Osteocyte (in vitro differentiated cells): ENCODE data around the gene SLC22A4. TPM values are rescaled to one million over a fixed set of nuclear protein-coding genes. Genes with fewer than 3 reads are reported as not detected.

Experiments used
- DNase-seq: peaks from one replicate; pipeline ENCODE4 v3.0.0; 2021; ENCODE audit warnings: mixed read lengths; ENCODE audit not compliant: unreplicated experiment; ENCODE audit errors: extremely low spot score
- H3K27ac Mint-ChIP-seq: one replicate; pipeline ENCODE4 v1.8.0; 2021; ENCODE audit warnings: mild to moderate bottlenecking, mixed read lengths; ENCODE audit not compliant: unreplicated experiment
- H3K27me3 Mint-ChIP-seq: one replicate; pipeline ENCODE4 v1.8.0; 2021; ENCODE audit warnings: mixed read lengths; ENCODE audit not compliant: unreplicated experiment
- H3K36me3 Mint-ChIP-seq: one replicate; pipeline ENCODE4 v1.8.0; 2021; ENCODE audit warnings: mixed read lengths; ENCODE audit not compliant: unreplicated experiment
- H3K4me1 Mint-ChIP-seq: one replicate; pipeline ENCODE4 v1.8.0; 2021; ENCODE audit warnings: mixed read lengths; ENCODE audit not compliant: unreplicated experiment
- H3K4me3 Mint-ChIP-seq: one replicate; pipeline ENCODE4 v1.8.0; 2021; ENCODE audit warnings: mild to moderate bottlenecking, moderate library complexity, mixed read lengths; ENCODE audit not compliant: unreplicated experiment
- H3K9me3 Mint-ChIP-seq: one replicate; pipeline ENCODE4 v1.8.0; 2021; ENCODE audit warnings: mixed read lengths; ENCODE audit not compliant: unreplicated experiment
- total RNA-seq: library from RNA; stranded (reverse); gene quantifications from 2 replicates; pipeline ENCODE4 v1.2.1, GENCODE V29; 2021
- TF ChIP-seq, protein P1 (sequence below): fragments of 200-600 bp; sonication (generic); IDR thresholded peaks from 2 replicates; pipeline ENCODE4 v1.5.0; 2021; ENCODE audit warnings: antibody characterized with exemption, mild to moderate bottlenecking, moderate library complexity

Gene SLC22A4
- total RNA-seq, 1 donor from 2014 or later = 1.4 TPM

DNA sequence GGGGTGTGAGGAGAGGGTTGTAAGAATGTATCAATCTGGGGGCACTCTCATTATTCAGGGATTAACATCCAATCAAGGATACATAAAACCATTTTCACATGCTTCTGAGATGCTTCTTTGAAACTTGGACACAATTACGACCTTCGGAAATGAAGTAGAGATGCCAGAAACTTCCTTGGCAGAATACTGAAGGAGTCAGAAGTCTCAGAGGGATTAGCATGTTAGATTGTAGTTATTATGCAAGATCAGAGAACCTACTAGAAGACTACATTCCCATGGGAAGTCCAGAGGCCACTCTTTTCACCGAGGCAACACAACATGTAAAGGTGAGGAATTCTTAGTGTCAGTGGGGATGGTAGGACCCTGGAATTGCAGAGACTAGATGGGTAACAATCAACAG, 5.1 kb upstream of the SLC22A4 start:
- no peak overlapping the region for H3K27ac Mint-ChIP-seq
- no peaks in the 10 kb centered on the region for H3K36me3 Mint-ChIP-seq
- no peaks in the 10 kb centered on the region for H3K9me3 Mint-ChIP-seq
- H3K4me1 Mint-ChIP-seq = peaks cover 11% of the 10 kb centered on the region
- DNase-seq = peak; percentile 10
- no peaks in the 10 kb centered on the region for H3K27me3 Mint-ChIP-seq
- no peak overlapping the region for H3K4me3 Mint-ChIP-seq
- TF ChIP-seq, protein P1, sequence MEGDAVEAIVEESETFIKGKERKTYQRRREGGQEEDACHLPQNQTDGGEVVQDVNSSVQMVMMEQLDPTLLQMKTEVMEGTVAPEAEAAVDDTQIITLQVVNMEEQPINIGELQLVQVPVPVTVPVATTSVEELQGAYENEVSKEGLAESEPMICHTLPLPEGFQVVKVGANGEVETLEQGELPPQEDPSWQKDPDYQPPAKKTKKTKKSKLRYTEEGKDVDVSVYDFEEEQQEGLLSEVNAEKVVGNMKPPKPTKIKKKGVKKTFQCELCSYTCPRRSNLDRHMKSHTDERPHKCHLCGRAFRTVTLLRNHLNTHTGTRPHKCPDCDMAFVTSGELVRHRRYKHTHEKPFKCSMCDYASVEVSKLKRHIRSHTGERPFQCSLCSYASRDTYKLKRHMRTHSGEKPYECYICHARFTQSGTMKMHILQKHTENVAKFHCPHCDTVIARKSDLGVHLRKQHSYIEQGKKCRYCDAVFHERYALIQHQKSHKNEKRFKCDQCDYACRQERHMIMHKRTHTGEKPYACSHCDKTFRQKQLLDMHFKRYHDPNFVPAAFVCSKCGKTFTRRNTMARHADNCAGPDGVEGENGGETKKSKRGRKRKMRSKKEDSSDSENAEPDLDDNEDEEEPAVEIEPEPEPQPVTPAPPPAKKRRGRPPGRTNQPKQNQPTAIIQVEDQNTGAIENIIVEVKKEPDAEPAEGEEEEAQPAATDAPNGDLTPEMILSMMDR = no peak

DNA sequence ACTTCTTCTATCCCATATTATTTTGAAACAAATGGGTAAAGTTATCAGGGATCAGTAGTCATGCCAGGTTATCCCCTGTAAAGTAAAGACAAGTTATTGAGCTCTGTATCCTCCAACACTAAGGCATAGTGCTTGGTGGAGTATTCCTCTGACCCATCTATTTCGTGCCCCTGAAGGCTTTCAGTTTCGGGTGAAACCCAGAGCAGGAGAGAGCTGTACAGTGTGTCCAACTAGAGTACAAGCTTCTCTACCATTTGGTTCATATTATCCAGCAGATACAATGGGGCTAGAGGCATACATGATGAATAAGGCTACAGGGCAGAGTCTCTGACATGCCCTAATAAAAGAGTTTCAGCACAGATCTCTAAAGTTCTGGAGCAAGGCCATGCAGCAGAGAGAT, 3.2 kb upstream of the SLC22A4 start:
- Mint-ChIP-seq H3K36me3 (no peaks in the 10 kb centered on the region), H3K27ac (no peak overlapping the region), H3K4me3 (no peak overlapping the region), H3K9me3 (no peaks in the 10 kb centered on the region), H3K4me1 (peaks cover 20% of the 10 kb centered on the region), H3K27me3 (no peaks in the 10 kb centered on the region)
- DNase-seq = no peak
- TF ChIP-seq, protein P1 = no peak

DNA sequence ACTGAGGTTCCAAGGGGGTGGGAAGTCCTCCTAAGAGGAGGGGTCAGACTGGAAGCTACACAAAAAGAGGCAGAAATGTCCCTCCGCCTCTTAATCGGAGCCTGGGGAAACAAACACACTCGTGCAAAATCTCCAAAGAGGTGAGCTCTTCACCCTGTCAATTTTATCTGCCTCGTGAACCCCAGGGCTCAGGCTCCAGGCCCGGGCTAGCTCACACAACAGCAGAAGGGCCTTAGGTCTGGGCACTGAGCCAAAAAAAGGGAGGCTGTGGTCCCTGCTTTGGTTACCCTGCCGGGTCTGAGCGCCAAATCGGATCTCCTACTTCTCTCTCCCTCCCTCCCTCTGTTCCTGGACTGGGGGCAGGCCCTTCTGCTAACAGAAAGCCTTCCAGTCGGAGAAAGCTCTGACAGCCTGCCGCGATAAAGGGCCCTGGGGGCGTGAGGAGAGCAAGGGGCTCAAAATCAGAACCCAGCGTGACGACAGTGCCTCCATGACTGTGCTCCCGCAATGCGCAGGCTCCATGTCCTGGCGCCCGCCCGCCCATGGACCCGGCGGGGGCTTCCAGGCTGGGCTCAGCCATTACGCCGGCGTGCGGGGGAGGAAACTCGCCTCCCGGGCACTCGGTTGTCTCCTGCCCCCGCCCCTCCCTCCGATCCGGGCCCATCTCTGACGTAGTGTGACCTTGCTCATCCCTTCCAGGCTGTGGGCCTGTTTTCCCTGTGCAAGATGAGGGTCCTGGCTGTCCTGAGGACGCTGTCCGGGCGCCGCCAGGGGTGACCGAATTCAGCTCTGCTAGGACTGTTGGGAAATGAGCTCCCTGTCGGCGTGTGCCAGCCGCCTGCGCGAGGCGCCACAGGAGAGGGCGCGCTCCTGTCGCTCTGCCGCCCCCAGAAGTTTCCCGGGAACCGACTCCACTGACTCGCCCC, 865 bp upstream of the SLC22A4 start:
- TF ChIP-seq, protein P1 = peak; percentile 15
- no peaks in the 10 kb centered on the region for H3K9me3 Mint-ChIP-seq
- H3K4me3 Mint-ChIP-seq = peak overlapping the region; percentile 87
- H3K27ac Mint-ChIP-seq = peak overlapping the region; percentile 96
- no peaks in the 10 kb centered on the region for H3K36me3 Mint-ChIP-seq
- peaks cover 20% of the 10 kb centered on the region for H3K4me1 Mint-ChIP-seq
- peak; percentile 94 for DNase-seq
- H3K27me3 Mint-ChIP-seq = no peaks in the 10 kb centered on the region

DNA sequence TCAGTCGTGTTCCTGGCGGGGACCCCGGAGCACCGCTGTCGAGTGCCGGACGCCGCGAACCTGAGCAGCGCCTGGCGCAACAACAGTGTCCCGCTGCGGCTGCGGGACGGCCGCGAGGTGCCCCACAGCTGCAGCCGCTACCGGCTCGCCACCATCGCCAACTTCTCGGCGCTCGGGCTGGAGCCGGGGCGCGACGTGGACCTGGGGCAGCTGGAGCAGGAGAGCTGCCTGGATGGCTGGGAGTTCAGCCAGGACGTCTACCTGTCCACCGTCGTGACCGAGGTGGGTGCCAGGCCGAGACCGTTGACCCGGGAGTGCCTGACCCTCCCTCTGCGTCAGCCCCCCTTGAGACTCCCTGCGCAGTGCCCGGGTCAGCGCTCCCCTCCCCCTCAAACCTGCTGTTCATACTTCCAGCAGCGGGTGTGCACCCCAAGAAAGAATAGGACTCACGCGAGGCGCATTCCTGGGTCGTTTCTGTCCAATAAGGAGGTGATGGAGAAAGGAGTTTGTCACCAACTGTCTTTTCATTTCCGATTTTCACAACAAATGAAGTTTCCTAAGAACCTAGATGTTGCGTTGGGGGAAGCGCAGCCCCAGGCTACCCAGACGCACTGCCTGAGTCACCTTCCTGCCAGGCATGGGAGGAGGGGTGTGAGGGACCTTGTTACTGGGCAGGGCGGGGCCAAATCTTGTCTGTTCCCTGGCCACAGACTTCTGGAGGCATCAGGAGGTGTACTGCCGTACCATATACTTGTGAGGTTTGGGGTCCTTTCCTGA, 722 bp downstream of the SLC22A4 start:
- DNase-seq = peak; percentile 84
- peaks cover 20% of the 10 kb centered on the region for H3K4me1 Mint-ChIP-seq

More for the DNA sequence above, 722 bp downstream of the SLC22A4 start:
- no peaks in the 10 kb centered on the region for H3K27me3 Mint-ChIP-seq
- no peaks in the 10 kb centered on the region for H3K9me3 Mint-ChIP-seq
- peak overlapping the region; percentile 87 for H3K4me3 Mint-ChIP-seq
- TF ChIP-seq, protein P1 = no peak
- H3K36me3 Mint-ChIP-seq = no peaks in the 10 kb centered on the region
- peak overlapping the region; percentile 85 for H3K27ac Mint-ChIP-seq
